ENCODE measurements around the gene STX5. TPM values are rescaled to one million over a fixed set of nuclear protein-coding genes. Genes with fewer than 3 reads are reported as not detected.

Gene STX5
- total RNA-seq, 2 donors from 2014 or later = 32.0 to 46.8 TPM

- H3K27ac ChIP-seq = no peak overlapping the region
- no peak for ATAC-seq (ENCODE audit: insufficient number of reproducible peaks, low FRiP score, low read depth)
- no peak for DNase-seq (ENCODE audit: low spot score)
- no peaks in the 10 kb centered on the region for H3K27me3 ChIP-seq (replicated peaks; ENCODE audit: insufficient read depth)
- peaks cover 6% of the 10 kb centered on the region for H3K36me3 ChIP-seq
- H3K4me3 ChIP-seq = no peak overlapping the region
- TF ChIP-seq CTCF (IDR thresholded peaks at IDR 0.05) = no peak
- no peaks in the 10 kb centered on the region for H3K9me3 ChIP-seq
- peaks cover 5 to 10% of the 10 kb centered on the region in 2 donors for H3K4me1 ChIP-seq (ENCODE audit: control insufficient read depth in 1 of 2, low read depth in 2 of 2)
These were observed 21.1 kb downstream of the STX5 start for GRCh38 chr11:62810748-62811147.

- peak overlapping the region; percentile 86 to 94 for H3K27ac ChIP-seq
These were observed 25.2 kb downstream of the STX5 start for GRCh38 chr11:62806611-62807121.

GRCh38 chr11:62805961-62806441 is 25.9 kb downstream of the STX5 start:
- no peaks in the 10 kb centered on the region for H3K9me3 ChIP-seq
- peaks cover 20% of the 10 kb centered on the region for H3K36me3 ChIP-seq
- ATAC-seq (ENCODE audit: insufficient number of reproducible peaks, low FRiP score, low read depth) (no peak), DNase-seq (ENCODE audit: low spot score) (no peak)
- H3K27ac ChIP-seq = peak overlapping the region; percentile 86 to 94
- TF ChIP-seq CTCF (IDR thresholded peaks at IDR 0.05) = no peak
- peaks cover 13 to 28% of the 10 kb centered on the region in 2 donors for H3K4me1 ChIP-seq (ENCODE audit: control insufficient read depth in 1 of 2, low read depth in 2 of 2)
- peak overlapping the region; percentile 98 for H3K4me3 ChIP-seq
- H3K27me3 ChIP-seq (replicated peaks; ENCODE audit: insufficient read depth) = no peaks in the 10 kb centered on the region

More at GRCh38 chr11:62806611-62807121, 25.2 kb downstream of the STX5 start:
- peaks cover 14% of the 10 kb centered on the region for H3K36me3 ChIP-seq
- peak overlapping the region; percentile 98 for H3K4me3 ChIP-seq
- no peak for TF ChIP-seq CTCF (IDR thresholded peaks at IDR 0.05)
- no peaks in the 10 kb centered on the region for H3K9me3 ChIP-seq
- H3K4me1 ChIP-seq (ENCODE audit: control insufficient read depth in 1 of 2, low read depth in 2 of 2) = peaks cover 13 to 28% of the 10 kb centered on the region in 2 donors
- ATAC-seq (ENCODE audit: insufficient number of reproducible peaks, low FRiP score, low read depth) (no peak), DNase-seq (ENCODE audit: low spot score) (no peak)
- no peaks in the 10 kb centered on the region for H3K27me3 ChIP-seq (replicated peaks; ENCODE audit: insufficient read depth)

- no peaks in the 10 kb centered on the region for H3K9me3 ChIP-seq
- no peak for TF ChIP-seq CTCF (IDR thresholded peaks at IDR 0.05)
- DNase-seq (ENCODE audit: low spot score) = peak; percentile 72
- H3K36me3 ChIP-seq = peaks cover 25% of the 10 kb centered on the region
- H3K4me3 ChIP-seq = peak within 1 kb of the TSS; percentile 98
- ATAC-seq (ENCODE audit: insufficient number of reproducible peaks, low FRiP score, low read depth) = peak; percentile 89
- H3K4me1 ChIP-seq (ENCODE audit: control insufficient read depth in 1 of 2, low read depth in 2 of 2) = peaks cover 13 to 28% of the 10 kb centered on the region in 2 donors
- H3K27me3 ChIP-seq (replicated peaks; ENCODE audit: insufficient read depth) = no peaks in the 10 kb centered on the region
- peak within 1 kb of the TSS; percentile 86 to 94 for H3K27ac ChIP-seq
These were observed 26.6 kb downstream of the STX5 start, which contains the start of gene NXF1 for GRCh38 chr11:62805076-62805892. Gene NXF1, minus strand, starts transcription at chr11:62805440. Its CDS starts 84 bp downstream, at chr11:62805356.

All from thoracic aorta (tissue), 2 donors.